ENCODE measurements around the gene CAMK2A. TPM values are rescaled to one million over a fixed set of nuclear protein-coding genes. Genes with fewer than 3 reads are reported as not detected.
A peak's percentile ranks its signal among the peaks of the same experiment; 100 is the strongest.

Gene CAMK2A
- total and polyA plus RNA-seq, 2 experiments from 2014 or later, result 0.43 TPM; not detected in 1

DNA sequence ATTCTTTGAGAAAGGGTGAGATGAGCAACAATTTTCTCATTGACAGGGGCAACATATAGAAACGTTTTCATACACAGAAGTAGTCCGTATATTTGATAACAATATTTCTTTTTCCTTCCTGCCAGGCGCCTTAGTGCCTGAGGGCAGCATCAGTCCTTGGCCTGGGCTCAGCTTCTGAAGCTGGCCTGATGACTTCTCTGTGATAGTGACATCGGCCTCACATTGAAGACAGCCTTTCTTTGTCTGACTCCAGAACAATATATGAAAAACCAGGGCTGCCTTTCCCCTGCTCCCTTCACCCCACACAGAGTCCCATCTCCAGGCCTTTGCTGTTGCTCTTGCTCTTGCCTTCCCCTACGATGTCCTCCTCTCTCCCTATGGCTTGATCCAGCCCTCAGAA lies 43.8 kb upstream of the CAMK2A start:
- no peaks in the 10 kb centered on the region for H3F3A ChIP-seq (ENCODE audit: insufficient read depth)
- WGBS, 2 experiments (ENCODE audit: low coverage in 1 of 2, low lambda C conversion rate in 2 of 2, missing lambda C conversion rate in 2 of 2), result 81 to 82% methylated on average over 5 of the region's 5 CpGs
- H3K9me3 ChIP-seq (ENCODE audit: low read depth), result no peaks in the 10 kb centered on the region
- no peak overlapping the region for H3K27ac ChIP-seq
- H3K36me3 ChIP-seq (ENCODE audit: low read depth), result no peaks in the 10 kb centered on the region
- DNase-seq, result no peak
- no peaks in the 10 kb centered on the region for H3K9me2 ChIP-seq (ENCODE audit: insufficient read depth)
- no peak overlapping the region for H3K4me2 ChIP-seq (ENCODE audit: unreplicated experiment)
- H3K27me3 ChIP-seq (replicated peaks; ENCODE audit: insufficient read depth), result no peaks in the 10 kb centered on the region
- H4K20me1 ChIP-seq (ENCODE audit: insufficient read depth), result no peaks in the 10 kb centered on the region
- H2AFZ ChIP-seq, result no peak overlapping the region
- no peak overlapping the region for H3K4me3 ChIP-seq
- no peaks in the 10 kb centered on the region for H3K79me2 ChIP-seq (ENCODE audit: insufficient read depth)
- no peak overlapping the region for H3K9ac ChIP-seq
- in situ Hi-C loops (cut with MboI), result no loop called here
- TF ChIP-seq EZH2 (IDR thresholded peaks at IDR 0.05; ENCODE audit: insufficient read depth, poor library complexity, severe bottlenecking) (no peak), EZH2phosphoT487 (IDR thresholded peaks at IDR 0.05; ENCODE audit: insufficient read depth, low read depth) (no peak)
- H3K4me1 ChIP-seq (ENCODE audit: insufficient read depth), result no peaks in the 10 kb centered on the region

DNA sequence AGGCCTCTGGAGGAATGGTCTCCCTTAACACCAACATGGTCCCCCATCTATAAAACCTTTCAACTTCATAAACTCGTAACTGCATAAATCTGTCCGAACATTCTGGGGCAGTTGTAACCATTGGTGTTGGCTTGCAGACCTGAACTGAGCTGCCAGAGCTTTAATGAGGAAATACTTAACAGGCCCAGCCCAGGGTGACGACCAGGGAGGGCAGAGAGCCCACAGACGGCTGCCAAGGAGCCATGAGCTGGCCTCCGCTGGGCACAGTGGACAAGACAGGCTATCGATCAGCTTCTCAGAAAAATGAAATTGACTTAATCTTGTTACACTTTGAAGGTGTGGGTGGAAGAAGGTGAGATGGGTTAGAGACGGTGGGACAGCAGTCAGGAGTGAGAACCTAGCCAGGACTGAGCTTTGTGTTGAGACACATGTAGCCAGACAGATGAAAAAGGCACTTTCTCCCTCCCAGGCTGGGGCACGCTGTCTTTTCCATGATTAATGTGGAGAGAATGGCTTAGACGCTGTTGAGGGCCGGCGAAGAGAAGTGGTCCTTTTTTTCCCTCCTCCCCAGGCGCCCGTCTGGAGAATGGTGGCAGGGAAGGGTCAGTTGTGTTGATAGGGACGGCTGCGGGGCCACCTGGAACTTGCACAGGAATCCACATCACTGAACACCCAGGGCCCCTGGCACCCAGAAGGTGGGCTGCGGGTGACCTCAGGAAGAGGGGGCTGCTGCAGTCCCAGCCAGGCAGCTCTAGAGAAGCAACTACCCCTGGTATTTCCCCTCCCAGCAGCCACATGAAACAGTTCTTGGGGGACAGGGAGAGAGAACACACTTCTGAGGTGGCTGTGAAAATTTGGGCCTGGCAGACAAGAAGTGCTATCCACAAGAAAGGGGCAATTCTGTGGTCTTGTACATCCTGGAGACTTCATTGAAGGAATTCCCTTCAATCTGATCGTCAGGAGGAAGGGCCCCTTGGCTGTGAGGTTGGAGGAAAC lies 40.6 kb upstream of the CAMK2A start:
- H2AFZ ChIP-seq, result no peak overlapping the region
- no peak overlapping the region for H3K27ac ChIP-seq
- H3K4me2 ChIP-seq (ENCODE audit: unreplicated experiment), result no peak overlapping the region
- 58 to 60% methylated on average over 17 of the region's 17 CpGs for WGBS, 2 experiments (ENCODE audit: low coverage in 1 of 2, low lambda C conversion rate in 2 of 2, missing lambda C conversion rate in 2 of 2)
- H3K27me3 ChIP-seq (replicated peaks; ENCODE audit: insufficient read depth), result no peaks in the 10 kb centered on the region
- in situ Hi-C loops (cut with MboI), result no loop called here
- no peaks in the 10 kb centered on the region for H3K9me2 ChIP-seq (ENCODE audit: insufficient read depth)
- TF ChIP-seq EZH2phosphoT487 (IDR thresholded peaks at IDR 0.05; ENCODE audit: insufficient read depth, low read depth) (no peak), EZH2 (IDR thresholded peaks at IDR 0.05; ENCODE audit: insufficient read depth, poor library complexity, severe bottlenecking) (no peak)
- DNase-seq, result peak; percentile 34
- no peaks in the 10 kb centered on the region for H3F3A ChIP-seq (ENCODE audit: insufficient read depth)
- H4K20me1 ChIP-seq (ENCODE audit: insufficient read depth), result no peaks in the 10 kb centered on the region
- no peaks in the 10 kb centered on the region for H3K4me1 ChIP-seq (ENCODE audit: insufficient read depth)
- no peak overlapping the region for H3K9ac ChIP-seq
- H3K9me3 ChIP-seq (ENCODE audit: low read depth), result no peaks in the 10 kb centered on the region
- no peaks in the 10 kb centered on the region for H3K36me3 ChIP-seq (ENCODE audit: low read depth)
- H3K4me3 ChIP-seq, result no peak overlapping the region
- no peaks in the 10 kb centered on the region for H3K79me2 ChIP-seq (ENCODE audit: insufficient read depth)

DNA sequence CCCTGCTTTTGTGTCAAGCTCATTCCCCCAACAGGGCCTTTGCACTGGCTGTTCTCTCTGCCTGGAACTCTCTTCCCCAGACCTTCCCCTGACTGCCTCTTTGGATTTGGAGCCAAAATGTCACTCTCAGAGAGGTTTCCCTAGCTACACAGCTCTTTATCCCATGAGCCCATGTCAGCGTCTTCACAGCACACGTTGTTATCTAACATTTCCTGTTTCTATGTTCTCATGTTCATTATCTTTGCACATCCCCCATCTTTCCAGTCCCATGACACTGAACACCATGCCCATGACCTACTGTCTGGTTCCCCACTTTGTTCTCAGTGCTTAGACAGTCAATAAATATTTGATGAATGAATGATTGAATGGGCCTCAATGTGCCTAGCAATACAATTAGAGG lies 39.5 kb upstream of the CAMK2A start:
- Histone ChIP-seq H3K4me2 (ENCODE audit: unreplicated experiment) (no peak overlapping the region), H2AFZ (no peak overlapping the region), H3K27ac (no peak overlapping the region), H3K4me3 (no peak overlapping the region), H3K36me3 (ENCODE audit: low read depth) (no peaks in the 10 kb centered on the region), H3K9ac (no peak overlapping the region), H3K9me3 (ENCODE audit: low read depth) (no peaks in the 10 kb centered on the region), H3K79me2 (ENCODE audit: insufficient read depth) (no peaks in the 10 kb centered on the region), H4K20me1 (ENCODE audit: insufficient read depth) (no peaks in the 10 kb centered on the region), H3K27me3 (replicated peaks; ENCODE audit: insufficient read depth) (no peaks in the 10 kb centered on the region), H3K9me2 (ENCODE audit: insufficient read depth) (no peaks in the 10 kb centered on the region), H3K4me1 (ENCODE audit: insufficient read depth) (no peaks in the 10 kb centered on the region), H3F3A (ENCODE audit: insufficient read depth) (no peaks in the 10 kb centered on the region)
- 74 to 79% methylated on average over 2 of the region's 2 CpGs for WGBS, 2 experiments (ENCODE audit: low coverage in 1 of 2, low lambda C conversion rate in 2 of 2, missing lambda C conversion rate in 2 of 2)
- in situ Hi-C loops (cut with MboI), result no loop called here
- TF ChIP-seq EZH2 (IDR thresholded peaks at IDR 0.05; ENCODE audit: insufficient read depth, poor library complexity, severe bottlenecking), result no peak
- TF ChIP-seq EZH2phosphoT487 (IDR thresholded peaks at IDR 0.05; ENCODE audit: insufficient read depth, low read depth), result no peak
- no peak for DNase-seq

DNA sequence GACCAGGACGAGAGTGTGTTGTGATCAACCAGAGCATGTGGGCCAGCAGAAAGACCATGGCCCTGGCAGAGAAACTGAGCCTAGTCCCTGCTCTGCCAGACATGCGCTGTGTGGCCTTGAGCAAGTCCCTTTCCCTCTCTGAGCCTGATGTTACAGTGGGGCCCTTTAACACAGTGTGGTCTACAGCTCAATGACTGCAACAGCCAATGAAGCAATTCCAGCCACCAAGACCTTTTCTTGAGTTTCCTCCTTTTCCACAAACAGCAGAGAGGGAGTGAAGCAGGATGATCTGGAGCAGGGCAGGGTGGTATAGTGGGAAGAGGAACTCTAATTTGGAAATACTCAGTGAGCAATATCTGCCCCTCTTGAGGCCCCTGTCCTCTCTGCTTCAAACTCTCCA lies 38.9 kb upstream of the CAMK2A start:
- DNase-seq, result no peak
- in situ Hi-C loops (cut with MboI), result no loop called here
- WGBS, 2 experiments (ENCODE audit: low coverage in 1 of 2, low lambda C conversion rate in 2 of 2, missing lambda C conversion rate in 2 of 2), result 80 to 90% methylated on average over 2 of the region's 2 CpGs
- Histone ChIP-seq H3K9me3 (ENCODE audit: low read depth) (no peaks in the 10 kb centered on the region), H3K79me2 (ENCODE audit: insufficient read depth) (no peaks in the 10 kb centered on the region), H2AFZ (no peak overlapping the region), H3K4me1 (ENCODE audit: insufficient read depth) (no peaks in the 10 kb centered on the region), H3K27me3 (replicated peaks; ENCODE audit: insufficient read depth) (no peaks in the 10 kb centered on the region), H3K36me3 (ENCODE audit: low read depth) (no peaks in the 10 kb centered on the region), H3K4me3 (no peak overlapping the region), H3K27ac (no peak overlapping the region), H3K9ac (no peak overlapping the region), H4K20me1 (ENCODE audit: insufficient read depth) (no peaks in the 10 kb centered on the region), H3K9me2 (ENCODE audit: insufficient read depth) (no peaks in the 10 kb centered on the region), H3F3A (ENCODE audit: insufficient read depth) (no peaks in the 10 kb centered on the region), H3K4me2 (ENCODE audit: unreplicated experiment) (no peak overlapping the region)
- no peak for TF ChIP-seq EZH2phosphoT487 (IDR thresholded peaks at IDR 0.05; ENCODE audit: insufficient read depth, low read depth)
- no peak for TF ChIP-seq EZH2 (IDR thresholded peaks at IDR 0.05; ENCODE audit: insufficient read depth, poor library complexity, severe bottlenecking)
